HEK293 (cell line): ENCODE data around the gene RAP2A.

Source experiments
- CTCF ChIA-PET: fragments of 350-600 bp; formaldehyde crosslinking; extraction: SDS; loops from one replicate; lab custom pipeline; 2021; ENCODE audit warnings: antibody characterized with exemption; lab: Yijun Ruan, JAX
- POLR2A ChIA-PET: fragments of 300-600 bp; formaldehyde crosslinking; extraction: SDS; loops from one replicate; lab custom pipeline; 2020; ENCODE audit warnings: antibody characterized with exemption, inconsistent platforms; lab: Yijun Ruan, JAX
- H3K27ac ChIP-seq: fragments of 200-500 bp; sonication (Bioruptor generic); 2 replicates; pipeline ENCODE4 v1.5.1; 2014; ENCODE audit warnings: low read depth, low read length, control low read depth, inconsistent platforms; ENCODE audit errors: extremely low read depth
- H3K36me3 ChIP-seq, 2 experiments: fragments of 200-500 bp in 1 of 2; sonication (Bioruptor generic) in 1 of 2; 1 replicate in 1 of 2; 2 replicates in 1 of 2; pipeline ENCODE4 v1.5.1; 2014 to 2017; ENCODE audit warnings: inconsistent platforms in 2 of 2, low read length in 2 of 2; ENCODE audit not compliant: control insufficient read depth in 2 of 2, insufficient read depth in 1 of 2
- H3K4me1 ChIP-seq: fragments of 200-500 bp; sonication (Bioruptor generic); 2 replicates; pipeline ENCODE4 v1.5.1; 2014; ENCODE audit warnings: mild to moderate bottlenecking, low read length, inconsistent platforms; ENCODE audit not compliant: control insufficient read depth, insufficient read depth
- H3K4me3 ChIP-seq: 2 replicates; pipeline ENCODE4 v1.5.1; 2011; ENCODE audit warnings: low read depth, mild to moderate bottlenecking, control low read depth, low read length, moderate library complexity
- H3K9me3 ChIP-seq: fragments of 200-500 bp; sonication (Bioruptor generic); 2 replicates; pipeline ENCODE4 v1.5.1; 2014; ENCODE audit warnings: low read depth, low read length, inconsistent platforms; ENCODE audit not compliant: control insufficient read depth, insufficient read depth
- BCL11A ChIP-seq: fragments of 450-650 bp; formaldehyde crosslinking; IDR thresholded peaks from 2 replicates; pipeline ENCODE4 v1.5.1; 2016; ENCODE audit warnings: low read depth, missing biosample characterization, missing genetic modification characterization
- KLF17 ChIP-seq: fragments of 450-650 bp; formaldehyde crosslinking; IDR thresholded peaks from 2 replicates; pipeline ENCODE4 v1.5.1; 2016; ENCODE audit warnings: missing biosample characterization, missing genetic modification characterization
- KLF7 ChIP-seq: fragments of 450-650 bp; formaldehyde crosslinking; IDR thresholded peaks from 2 replicates; pipeline ENCODE4 v1.5.1; 2016; ENCODE audit warnings: missing biosample characterization, missing genetic modification characterization, borderline replicate concordance
- MZF1 ChIP-seq: fragments of 450-650 bp; formaldehyde crosslinking; IDR thresholded peaks from 2 replicates; pipeline ENCODE4 v1.5.1; 2017; ENCODE audit warnings: missing biosample characterization, missing genetic modification characterization, borderline replicate concordance
- ZBTB21 ChIP-seq: fragments of 450-650 bp; formaldehyde crosslinking; IDR thresholded peaks from 2 replicates; pipeline ENCODE4 v1.5.1; 2017; ENCODE audit warnings: missing biosample characterization, missing genetic modification characterization
- ZBTB7A ChIP-seq: fragments of 450-650 bp; formaldehyde crosslinking; IDR thresholded peaks from 2 replicates; pipeline ENCODE4 v1.5.1; 2016; ENCODE audit warnings: low read depth, missing biosample characterization, missing genetic modification characterization
- ZFP69B ChIP-seq: fragments of 450-650 bp; formaldehyde crosslinking; IDR thresholded peaks from 2 replicates; pipeline ENCODE4 v1.5.1; 2016; ENCODE audit warnings: missing biosample characterization, missing genetic modification characterization
- ZIC2 ChIP-seq: fragments of 450-650 bp; formaldehyde crosslinking; IDR thresholded peaks from 2 replicates; pipeline ENCODE4 v1.5.1; 2016; ENCODE audit warnings: missing biosample characterization, missing genetic modification characterization
- ZNF138 ChIP-seq: fragments of 450-650 bp; formaldehyde crosslinking; IDR thresholded peaks from 2 replicates; pipeline ENCODE4 v1.5.1; 2016; ENCODE audit warnings: missing biosample characterization, missing genetic modification characterization, borderline replicate concordance
- ZNF248 ChIP-seq: fragments of 450-650 bp; formaldehyde crosslinking; IDR thresholded peaks from 2 replicates; pipeline ENCODE4 v1.5.1; 2017; ENCODE audit warnings: missing biosample characterization, missing genetic modification characterization
- ZNF350 ChIP-seq: fragments of 450-650 bp; formaldehyde crosslinking; IDR thresholded peaks from 2 replicates; pipeline ENCODE4 v1.5.0; 2017; ENCODE audit warnings: missing biosample characterization, mild to moderate bottlenecking, missing genetic modification characterization
- ZNF521 ChIP-seq: fragments of 450-650 bp; formaldehyde crosslinking; IDR thresholded peaks from 2 replicates; pipeline ENCODE4 v1.5.1; 2017; ENCODE audit warnings: missing biosample characterization, mild to moderate bottlenecking, missing genetic modification characterization
- ZNF560 ChIP-seq: fragments of 450-650 bp; formaldehyde crosslinking; IDR thresholded peaks from 2 replicates; pipeline ENCODE4 v1.5.1; 2017; ENCODE audit warnings: missing biosample characterization, missing genetic modification characterization, borderline replicate concordance
- ZNF571 ChIP-seq: fragments of 450-650 bp; formaldehyde crosslinking; IDR thresholded peaks from 2 replicates; pipeline ENCODE4 v1.5.0; 2017; ENCODE audit warnings: missing biosample characterization, missing genetic modification characterization
- ZNF664 ChIP-seq: fragments of 450-650 bp; formaldehyde crosslinking; IDR thresholded peaks from 2 replicates; pipeline ENCODE4 v1.5.1; 2016; ENCODE audit warnings: missing biosample characterization, missing genetic modification characterization
- ZNF701 ChIP-seq: fragments of 450-650 bp; formaldehyde crosslinking; IDR thresholded peaks from 2 replicates; pipeline ENCODE4 v1.5.1; 2016; ENCODE audit warnings: missing biosample characterization, missing genetic modification characterization
- ZXDB ChIP-seq: fragments of 450-650 bp; formaldehyde crosslinking; IDR thresholded peaks from 2 replicates; pipeline ENCODE4 v1.5.1; 2016; ENCODE audit warnings: missing biosample characterization, missing genetic modification characterization
- TF ChIP-seq, protein P1 (sequence below): fragments of 450-650 bp; formaldehyde crosslinking; IDR thresholded peaks from 2 replicates; pipeline ENCODE4 v1.5.1; 2016; ENCODE audit warnings: missing biosample characterization, missing genetic modification characterization, borderline replicate concordance
- TF ChIP-seq, protein P2 (sequence below): fragments of 450-650 bp; formaldehyde crosslinking; IDR thresholded peaks from 2 replicates; pipeline ENCODE4 v1.5.1; 2016; ENCODE audit warnings: missing biosample characterization, missing genetic modification characterization
- TF ChIP-seq, protein P3 (sequence below): fragments of 450-650 bp; formaldehyde crosslinking; IDR thresholded peaks from 2 replicates; pipeline ENCODE4 v1.5.1; 2017; ENCODE audit warnings: missing biosample characterization, missing genetic modification characterization

The RAP2A gene

DNA sequence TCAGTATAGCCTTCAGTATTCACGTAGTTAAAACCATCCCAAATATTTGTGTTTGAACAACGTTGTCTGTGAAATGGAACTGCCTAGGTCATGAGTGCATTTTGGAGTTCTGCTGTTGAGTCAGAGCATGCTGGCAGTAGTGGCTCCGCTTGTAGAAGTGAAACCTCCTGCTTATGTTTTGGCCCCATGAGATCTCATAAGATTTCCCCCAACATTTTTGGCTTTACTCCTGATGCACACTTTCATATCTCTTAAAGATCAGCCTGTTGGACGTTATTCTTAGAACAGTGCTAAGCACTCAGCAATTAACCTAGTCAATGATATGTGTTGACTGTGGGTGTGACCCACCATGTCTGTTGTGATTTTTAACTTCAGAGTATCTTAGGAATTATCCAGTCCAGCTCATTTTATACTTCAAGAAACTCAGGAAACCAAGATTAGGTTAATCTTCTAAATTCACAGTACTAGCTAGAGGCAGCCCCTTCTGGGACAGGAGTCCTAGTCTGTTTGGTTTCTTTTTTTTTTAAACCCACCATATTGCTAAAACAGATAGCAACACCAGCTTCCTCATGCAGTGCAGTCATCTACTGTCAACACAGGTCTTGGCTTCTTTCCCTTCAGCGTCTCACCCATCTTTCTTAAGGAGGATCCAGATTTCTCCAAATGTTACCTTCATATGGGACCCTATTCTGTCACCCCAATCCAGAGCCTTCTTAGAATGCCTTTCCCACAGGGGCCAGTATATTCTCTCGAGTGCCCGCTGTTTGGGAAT lies 26.2 kb downstream of the RAP2A start:
- TF ChIP-seq ZNF350 (tag by site-specific recombination) (no peak), MZF1 (tag by site-specific recombination) (no peak), ZXDB (tag by site-specific recombination) (no peak), BCL11A (no peak), ZFP69B (no peak), ZNF248 (tag by site-specific recombination) (no peak), ZNF571 (tag by site-specific recombination) (no peak), ZBTB21 (tag by site-specific recombination) (no peak), ZNF701 (no peak), ZBTB7A (tag by site-specific recombination) (no peak), ZNF521 (tag by site-specific recombination) (no peak), ZNF138 (tag by site-specific recombination) (no peak), KLF17 (no peak), ZIC2 (no peak), KLF7 (tag by site-specific recombination) (no peak), ZNF560 (tag by site-specific recombination) (no peak), ZNF664 (tag by site-specific recombination) (no peak)
- TF ChIP-seq, protein P1, sequence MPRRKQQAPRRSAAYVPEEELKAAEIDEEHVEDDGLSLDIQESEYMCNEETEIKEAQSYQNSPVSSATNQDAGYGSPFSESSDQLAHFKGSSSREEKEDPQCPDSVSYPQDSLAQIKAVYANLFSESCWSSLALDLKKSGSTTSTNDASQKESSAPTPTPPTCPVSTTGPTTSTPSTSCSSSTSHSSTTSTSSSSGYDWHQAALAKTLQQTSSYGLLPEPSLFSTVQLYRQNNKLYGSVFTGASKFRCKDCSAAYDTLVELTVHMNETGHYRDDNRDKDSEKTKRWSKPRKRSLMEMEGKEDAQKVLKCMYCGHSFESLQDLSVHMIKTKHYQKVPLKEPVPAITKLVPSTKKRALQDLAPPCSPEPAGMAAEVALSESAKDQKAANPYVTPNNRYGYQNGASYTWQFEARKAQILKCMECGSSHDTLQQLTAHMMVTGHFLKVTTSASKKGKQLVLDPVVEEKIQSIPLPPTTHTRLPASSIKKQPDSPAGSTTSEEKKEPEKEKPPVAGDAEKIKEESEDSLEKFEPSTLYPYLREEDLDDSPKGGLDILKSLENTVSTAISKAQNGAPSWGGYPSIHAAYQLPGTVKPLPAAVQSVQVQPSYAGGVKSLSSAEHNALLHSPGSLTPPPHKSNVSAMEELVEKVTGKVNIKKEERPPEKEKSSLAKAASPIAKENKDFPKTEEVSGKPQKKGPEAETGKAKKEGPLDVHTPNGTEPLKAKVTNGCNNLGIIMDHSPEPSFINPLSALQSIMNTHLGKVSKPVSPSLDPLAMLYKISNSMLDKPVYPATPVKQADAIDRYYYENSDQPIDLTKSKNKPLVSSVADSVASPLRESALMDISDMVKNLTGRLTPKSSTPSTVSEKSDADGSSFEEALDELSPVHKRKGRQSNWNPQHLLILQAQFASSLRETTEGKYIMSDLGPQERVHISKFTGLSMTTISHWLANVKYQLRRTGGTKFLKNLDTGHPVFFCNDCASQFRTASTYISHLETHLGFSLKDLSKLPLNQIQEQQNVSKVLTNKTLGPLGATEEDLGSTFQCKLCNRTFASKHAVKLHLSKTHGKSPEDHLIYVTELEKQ (tag by site-specific recombination), result no peak
- TF ChIP-seq, protein P2, sequence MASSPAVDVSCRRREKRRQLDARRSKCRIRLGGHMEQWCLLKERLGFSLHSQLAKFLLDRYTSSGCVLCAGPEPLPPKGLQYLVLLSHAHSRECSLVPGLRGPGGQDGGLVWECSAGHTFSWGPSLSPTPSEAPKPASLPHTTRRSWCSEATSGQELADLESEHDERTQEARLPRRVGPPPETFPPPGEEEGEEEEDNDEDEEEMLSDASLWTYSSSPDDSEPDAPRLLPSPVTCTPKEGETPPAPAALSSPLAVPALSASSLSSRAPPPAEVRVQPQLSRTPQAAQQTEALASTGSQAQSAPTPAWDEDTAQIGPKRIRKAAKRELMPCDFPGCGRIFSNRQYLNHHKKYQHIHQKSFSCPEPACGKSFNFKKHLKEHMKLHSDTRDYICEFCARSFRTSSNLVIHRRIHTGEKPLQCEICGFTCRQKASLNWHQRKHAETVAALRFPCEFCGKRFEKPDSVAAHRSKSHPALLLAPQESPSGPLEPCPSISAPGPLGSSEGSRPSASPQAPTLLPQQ (tag by site-specific recombination), result no peak
- TF ChIP-seq, protein P3, sequence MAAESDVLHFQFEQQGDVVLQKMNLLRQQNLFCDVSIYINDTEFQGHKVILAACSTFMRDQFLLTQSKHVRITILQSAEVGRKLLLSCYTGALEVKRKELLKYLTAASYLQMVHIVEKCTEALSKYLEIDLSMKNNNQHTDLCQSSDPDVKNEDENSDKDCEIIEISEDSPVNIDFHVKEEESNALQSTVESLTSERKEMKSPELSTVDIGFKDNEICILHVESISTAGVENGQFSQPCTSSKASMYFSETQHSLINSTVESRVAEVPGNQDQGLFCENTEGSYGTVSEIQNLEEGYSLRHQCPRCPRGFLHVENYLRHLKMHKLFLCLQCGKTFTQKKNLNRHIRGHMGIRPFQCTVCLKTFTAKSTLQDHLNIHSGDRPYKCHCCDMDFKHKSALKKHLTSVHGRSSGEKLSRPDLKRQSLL (tag by site-specific recombination), result no peak
- no peaks in the 10 kb centered on the region for H3K9me3 ChIP-seq
- ChIA-PET CTCF (interaction anchor here (0.6 kb wide), 1 partner anchor 1473 kb away, joined by 3 read pairs; no protein-coding TSS in a partner anchor), POLR2A (no interaction called here)
- H3K27ac ChIP-seq, result no peak overlapping the region
- peaks cover 0 to 7% of the 10 kb centered on the region in 2 experiments; a peak in 1 of 3 replicates for H3K36me3 ChIP-seq
- 0 out of 2 replicates have a peak, but pooled peaks cover 3% of the 10 kb centered on the region for H3K4me1 ChIP-seq
- no peak overlapping the region for H3K4me3 ChIP-seq
